Activated naive CD8-positive, alpha-beta T cell treated with anti-CD3 and anti-CD28 coated beads for 36 hours (primary cell): ENCODE measurements around the gene RIBC1. TPM values are rescaled to one million over a fixed set of nuclear protein-coding genes. Genes with fewer than 3 reads are reported as not detected.
"Not testable (repeated sequence)": the region's sequence is repeated elsewhere in the genome, so short reads cannot be mapped to it uniquely, and the experiment has no call there.

Source experiments
- DNase-seq: peaks from one replicate; pipeline ENCODE4 v3.0.0; 2021
- H3K27ac Mint-ChIP-seq: one replicate; pipeline ENCODE4 v1.8.0; 2022; ENCODE audit warnings: mild to moderate bottlenecking, moderate library complexity, mixed read lengths
- H3K27me3 Mint-ChIP-seq: one replicate; pipeline ENCODE4 v1.8.0; 2022; ENCODE audit warnings: mild to moderate bottlenecking, mixed read lengths
- H3K36me3 Mint-ChIP-seq: one replicate; pipeline ENCODE4 v1.8.0; 2021; ENCODE audit warnings: mild to moderate bottlenecking, mixed read lengths
- H3K4me1 Mint-ChIP-seq: one replicate; pipeline ENCODE4 v1.8.0; 2021; ENCODE audit warnings: mixed read lengths
- H3K4me3 Mint-ChIP-seq: one replicate; pipeline ENCODE4 v1.8.0; 2022; ENCODE audit warnings: mild to moderate bottlenecking, moderate library complexity, mixed read lengths
- H3K9me3 Mint-ChIP-seq: one replicate; pipeline ENCODE4 v1.8.0; 2022; ENCODE audit warnings: mixed read lengths
- total RNA-seq, 2 experiments: library from RNA; stranded (reverse); gene quantifications; one replicate each; pipeline ENCODE4 v1.2.3, GENCODE V29; 2021

RIBC1 gene
- total RNA-seq, result 1 to 10 TPM; 1.1 TPM

GRCh38 chrX:53422861-53423306 is at the start of gene RIBC1:
TSS of gene RIBC1 (plus strand) at chrX:53422873. CDS start at chrX:53426277, 3,404 bp downstream.
- Mint-ChIP-seq H3K9me3 (no peaks in the 10 kb centered on the region), H3K36me3 (peaks cover 19% of the 10 kb centered on the region), H3K27me3 (no peaks in the 10 kb centered on the region), H3K27ac (peak within 1 kb of the TSS; percentile 98), H3K4me1 (peaks cover 16% of the 10 kb centered on the region), H3K4me3 (peak within 1 kb of the TSS; percentile 95)
- no peak for DNase-seq

- Mint-ChIP-seq H3K4me1 (no peaks in the 10 kb centered on the region), H3K9me3 (no peaks in the 10 kb centered on the region), H3K4me3 (no peak overlapping the region), H3K27ac (peak overlapping the region; percentile 49), H3K36me3 (peaks cover 7% of the 10 kb centered on the region), H3K27me3 (no peaks in the 10 kb centered on the region)
- DNase-seq, result no peak
These were observed 49.4 kb upstream of the RIBC1 start for GRCh38 chrX:53373307-53373706.

GRCh38 chrX:53374222-53374820 is 48.4 kb upstream of the RIBC1 start:
- Mint-ChIP-seq H3K9me3 (no peaks in the 10 kb centered on the region), H3K4me1 (no peaks in the 10 kb centered on the region), H3K4me3 (no peak overlapping the region), H3K27me3 (no peaks in the 10 kb centered on the region), H3K36me3 (peaks cover 8% of the 10 kb centered on the region), H3K27ac (no peak overlapping the region)
- no peak for DNase-seq

- no peak for DNase-seq
- Mint-ChIP-seq H3K27me3 (no peaks in the 10 kb centered on the region), H3K4me1 (no peaks in the 10 kb centered on the region), H3K4me3 (peak overlapping the region; percentile 25), H3K27ac (no peak overlapping the region), H3K36me3 (peaks cover 8% of the 10 kb centered on the region), H3K9me3 (no peaks in the 10 kb centered on the region)
These were observed 47.8 kb upstream of the RIBC1 start for GRCh38 chrX:53374923-53375322.

DNA sequence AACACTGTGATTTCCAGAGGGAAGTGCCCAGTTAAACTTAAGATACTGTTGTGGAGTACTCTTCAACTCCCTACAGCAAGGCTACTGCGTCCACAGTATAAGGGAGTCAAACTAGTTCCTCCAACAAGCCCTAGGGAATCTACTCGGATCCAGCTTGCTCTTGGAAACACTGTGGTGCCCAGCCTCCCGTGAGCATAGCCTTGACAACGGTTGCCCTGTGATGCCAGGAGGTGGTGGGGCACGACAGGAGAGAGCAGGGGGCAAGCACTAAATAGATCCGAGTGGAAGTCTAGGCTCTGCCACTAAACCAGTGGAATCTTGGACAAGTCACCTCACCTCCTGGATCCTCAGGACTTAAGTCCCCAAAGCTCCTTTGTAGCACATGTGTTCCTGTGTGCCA is 45.8 kb upstream of the RIBC1 start:
- Mint-ChIP-seq H3K36me3 (peaks cover 13% of the 10 kb centered on the region), H3K4me1 (no peaks in the 10 kb centered on the region), H3K4me3 (no peak overlapping the region)

DNA sequence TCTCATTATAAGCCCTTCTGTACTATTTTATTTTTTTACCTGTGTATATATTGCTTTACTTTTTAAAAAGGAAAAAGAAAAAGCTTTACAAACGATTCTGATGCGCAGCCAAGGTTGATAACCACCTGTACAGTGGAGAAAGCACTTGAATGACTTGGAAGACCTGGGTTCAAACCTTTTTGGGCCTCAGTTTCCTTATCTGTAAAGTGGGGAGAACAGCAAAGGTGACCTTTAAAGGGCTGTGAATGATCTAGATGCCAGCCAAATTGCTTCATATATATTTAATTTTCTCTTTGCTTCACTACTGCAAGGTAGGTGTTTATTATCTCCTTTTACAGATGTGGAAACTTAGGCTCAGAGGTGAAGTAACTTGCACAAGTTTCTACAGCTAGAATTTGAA is 45.2 kb upstream of the RIBC1 start:
- DNase-seq, result no peak
- Mint-ChIP-seq H3K4me3 (no peak overlapping the region), H3K4me1 (no peaks in the 10 kb centered on the region), H3K27me3 (no peaks in the 10 kb centered on the region), H3K9me3 (no peaks in the 10 kb centered on the region), H3K27ac (no peak overlapping the region), H3K36me3 (peaks cover 15% of the 10 kb centered on the region)

More for the DNA sequence above, 45.8 kb upstream of the RIBC1 start:
- DNase-seq, result no peak
- no peaks in the 10 kb centered on the region for H3K27me3 Mint-ChIP-seq
- H3K9me3 Mint-ChIP-seq, result no peaks in the 10 kb centered on the region
- H3K27ac Mint-ChIP-seq, result no peak overlapping the region

GRCh38 chrX:53379008-53379710 is 43.5 kb upstream of the RIBC1 start:
- Mint-ChIP-seq H3K36me3 (peaks cover 15% of the 10 kb centered on the region), H3K27me3 (no peaks in the 10 kb centered on the region), H3K9me3 (no peaks in the 10 kb centered on the region), H3K27ac (no peak overlapping the region), H3K4me1 (no peaks in the 10 kb centered on the region), H3K4me3 (no peak overlapping the region)
- DNase-seq, result no peak

DNA sequence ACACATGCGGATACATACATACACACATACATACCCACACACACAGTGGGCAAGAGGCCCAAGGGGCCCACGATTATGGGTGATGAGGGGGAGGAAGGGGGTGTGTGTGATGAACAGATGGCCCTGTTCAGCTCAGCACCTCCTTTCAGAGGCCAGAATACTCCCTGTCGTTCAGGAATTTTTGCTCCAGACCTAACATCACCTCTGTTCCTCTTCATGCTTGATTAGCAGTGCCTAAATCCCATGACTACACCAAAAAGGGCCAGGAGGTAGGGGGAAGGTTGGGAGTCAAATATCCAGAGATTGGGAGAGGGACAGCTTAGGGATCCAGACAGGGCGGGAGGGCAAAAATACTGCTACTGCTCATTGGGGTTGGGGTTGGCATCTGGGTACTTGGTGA is 42.9 kb upstream of the RIBC1 start:
- no peaks in the 10 kb centered on the region for H3K4me1 Mint-ChIP-seq
- no peak overlapping the region for H3K4me3 Mint-ChIP-seq
- H3K9me3 Mint-ChIP-seq, result no peaks in the 10 kb centered on the region
- H3K36me3 Mint-ChIP-seq, result peaks cover 17% of the 10 kb centered on the region
- H3K27ac Mint-ChIP-seq, result no peak overlapping the region
- H3K27me3 Mint-ChIP-seq, result no peaks in the 10 kb centered on the region
- no peak for DNase-seq

DNA sequence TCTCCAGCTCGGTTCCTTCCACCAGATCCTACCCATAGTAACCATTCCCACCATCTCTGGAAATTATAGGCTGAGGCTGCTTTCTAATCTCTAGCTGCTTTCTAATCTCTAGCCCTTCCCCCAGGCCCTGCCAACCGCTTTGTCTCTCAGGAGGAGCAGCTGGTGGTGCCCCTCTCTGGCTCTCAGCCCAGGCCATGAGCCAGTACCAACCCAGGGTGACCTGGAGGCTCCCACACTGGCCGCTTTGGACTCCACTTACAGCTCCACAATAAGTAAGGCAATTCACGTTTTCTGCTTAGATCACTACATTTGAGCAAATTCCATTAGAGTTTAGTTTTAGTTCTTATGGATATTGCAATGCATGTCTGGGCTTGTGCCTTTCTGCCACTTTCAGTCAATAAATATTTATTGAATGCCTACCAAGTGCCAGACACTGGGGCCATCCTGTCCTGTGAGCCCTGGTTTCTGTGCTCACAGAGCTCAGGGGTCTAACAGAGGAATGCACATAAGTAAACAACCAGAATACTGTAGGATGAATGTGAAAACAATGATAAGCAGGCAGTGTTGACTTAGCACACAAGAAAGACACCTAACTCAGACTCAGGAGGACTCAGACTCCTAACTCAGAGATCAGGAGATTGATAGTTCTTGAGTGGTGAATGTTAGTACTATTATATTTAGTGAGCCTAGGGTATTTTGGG is 39.1 kb upstream of the RIBC1 start:
- H3K27ac Mint-ChIP-seq, result no peak overlapping the region
- no peaks in the 10 kb centered on the region for H3K9me3 Mint-ChIP-seq
- no peaks in the 10 kb centered on the region for H3K4me1 Mint-ChIP-seq
- DNase-seq, result no peak
- no peaks in the 10 kb centered on the region for H3K27me3 Mint-ChIP-seq
- H3K36me3 Mint-ChIP-seq, result peaks cover 11% of the 10 kb centered on the region
- no peak overlapping the region for H3K4me3 Mint-ChIP-seq

- no peak for DNase-seq
- H3K27ac Mint-ChIP-seq, result no peak overlapping the region
These were observed 26.9 kb upstream of the RIBC1 start for GRCh38 chrX:53395605-53396298.

DNA sequence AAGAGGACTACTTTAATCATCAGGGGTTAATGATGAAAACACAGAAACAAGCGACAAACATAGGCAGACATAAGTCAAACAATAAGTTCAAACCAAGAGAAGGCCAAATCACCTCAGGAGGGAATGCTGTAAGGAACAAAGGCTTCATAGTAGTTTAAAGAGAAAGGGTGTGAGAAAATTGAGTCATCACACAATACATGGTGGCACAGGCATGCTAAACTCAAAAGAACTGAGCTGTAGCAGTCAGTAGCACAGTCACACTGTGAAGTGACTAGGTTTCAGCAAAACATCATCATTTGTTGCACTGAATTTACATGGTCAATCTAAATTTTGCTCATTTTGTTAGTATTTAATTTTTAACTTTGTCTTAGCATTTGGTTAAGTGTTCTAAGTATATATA is 24.5 kb upstream of the RIBC1 start:
- Mint-ChIP-seq H3K9me3 (no peaks in the 10 kb centered on the region), H3K27ac (no peak overlapping the region), H3K4me3 (no peak overlapping the region), H3K36me3 (peaks cover 17% of the 10 kb centered on the region), H3K27me3 (no peaks in the 10 kb centered on the region), H3K4me1 (no peaks in the 10 kb centered on the region)
- no peak for DNase-seq

More at GRCh38 chrX:53395605-53396298, 26.9 kb upstream of the RIBC1 start:
- Mint-ChIP-seq H3K4me3 (no peak overlapping the region), H3K36me3 (peaks cover 19% of the 10 kb centered on the region), H3K9me3 (no peaks in the 10 kb centered on the region), H3K4me1 (no peaks in the 10 kb centered on the region), H3K27me3 (no peaks in the 10 kb centered on the region)

GRCh38 chrX:53403535-53403934 is 19.1 kb upstream of the RIBC1 start:
- no peak for DNase-seq
- H3K27ac Mint-ChIP-seq, result no peak overlapping the region
- no peaks in the 10 kb centered on the region for H3K9me3 Mint-ChIP-seq
- H3K36me3 Mint-ChIP-seq, result peaks cover 14% of the 10 kb centered on the region
- H3K27me3 Mint-ChIP-seq, result no peaks in the 10 kb centered on the region
- H3K4me1 Mint-ChIP-seq, result no peaks in the 10 kb centered on the region
- H3K4me3 Mint-ChIP-seq, result no peak overlapping the region

DNA sequence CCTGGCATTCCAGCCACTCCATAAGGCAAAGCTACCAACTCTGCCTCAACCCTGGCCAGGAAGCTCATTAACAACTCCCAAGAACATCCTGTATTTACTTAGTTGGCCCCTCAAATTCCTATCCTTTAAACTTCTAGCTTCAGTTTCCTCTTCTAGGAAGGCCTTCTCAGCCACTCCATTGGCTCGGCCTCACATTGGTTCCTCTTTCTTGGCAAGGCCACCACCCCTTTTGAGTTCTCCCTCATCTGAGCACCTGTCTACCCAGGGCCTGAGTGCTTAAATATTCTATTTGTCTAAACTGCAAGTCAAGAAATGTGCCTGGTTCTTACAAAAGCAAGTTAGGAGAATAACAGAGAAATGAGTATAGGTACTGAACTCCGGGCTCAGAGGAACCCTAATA is 10.2 kb upstream of the RIBC1 start:
- DNase-seq, result no peak
- Mint-ChIP-seq H3K9me3 (no peaks in the 10 kb centered on the region), H3K27me3 (no peaks in the 10 kb centered on the region), H3K4me3 (no peak overlapping the region), H3K36me3 (peaks cover 13% of the 10 kb centered on the region), H3K27ac (no peak overlapping the region), H3K4me1 (peaks cover under 1% of the 10 kb centered on the region)

DNA sequence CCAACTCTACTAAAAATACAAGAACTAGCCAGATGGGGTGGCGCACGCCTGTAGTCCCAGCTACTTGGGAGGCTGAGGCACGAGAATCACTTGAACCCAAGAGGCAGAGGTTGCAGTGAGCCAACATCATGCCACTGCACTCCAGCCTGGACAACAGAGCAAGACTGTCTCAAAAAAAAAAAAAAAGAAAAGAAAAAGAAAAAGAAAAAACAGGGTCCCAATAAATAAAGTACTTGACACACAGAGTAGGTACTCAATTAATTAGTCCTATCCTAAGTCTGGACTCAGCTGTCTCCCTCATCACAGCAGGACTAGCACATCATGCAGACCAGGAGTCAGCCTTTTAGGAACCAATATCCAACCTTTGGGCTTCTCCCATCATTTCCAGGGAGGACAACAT is 2.3 kb upstream of the RIBC1 start:
- Mint-ChIP-seq H3K36me3 (peaks cover 22% of the 10 kb centered on the region), H3K27ac (peak overlapping the region; percentile 98), H3K4me3 (peak overlapping the region; percentile 95), H3K4me1 (peaks cover 21% of the 10 kb centered on the region)
- H3K9me3 Mint-ChIP-seq, DNase-seq, H3K27me3 Mint-ChIP-seq: not testable (repeated sequence)

DNA sequence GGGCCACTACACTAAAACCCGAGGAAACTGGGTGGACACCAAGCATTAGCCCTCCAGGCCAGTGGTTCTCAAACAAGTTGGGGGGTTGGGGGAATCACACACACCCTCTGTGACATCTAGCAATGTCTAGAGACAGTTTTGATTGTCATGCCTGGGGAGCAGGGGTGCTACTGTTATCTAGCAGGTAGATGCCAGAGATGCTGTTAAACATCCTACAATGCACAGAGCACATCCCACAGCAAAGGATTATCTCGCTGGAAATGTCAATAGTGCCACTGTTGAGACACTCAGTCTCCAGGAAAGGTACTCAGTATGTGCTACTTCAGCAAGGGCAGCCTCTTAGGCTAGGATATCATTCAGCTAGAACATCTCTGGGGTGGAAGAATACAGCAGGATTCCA is 1.5 kb upstream of the RIBC1 start:
- Mint-ChIP-seq H3K4me1 (peaks cover 21% of the 10 kb centered on the region), H3K36me3 (peaks cover 22% of the 10 kb centered on the region), H3K9me3 (no peaks in the 10 kb centered on the region), H3K4me3 (peak overlapping the region; percentile 95), H3K27me3 (no peaks in the 10 kb centered on the region), H3K27ac (peak overlapping the region; percentile 98)
- DNase-seq, result no peak
